MM.1S (cell line): ENCODE results near the gene SEMA3E.

Source experiments
- EZH2 ChIP-seq: fragments of 300-600 bp; sonication (generic); optimal IDR thresholded peaks from 2 replicates; pipeline ENCODE3; 2017; ENCODE audit warnings: low read depth, mild to moderate bottlenecking, antibody characterized with exemption, low read length, mixed read lengths
- EZH2phosphoT487 ChIP-seq: fragments of 300-600 bp; sonication (generic); IDR thresholded peaks from 2 replicates; pipeline ENCODE4 v1.6.1; 2018; ENCODE audit warnings: antibody characterized with exemption, low read length
- TF ChIP-seq, protein P1 (sequence below): fragments of 300-600 bp; sonication (generic); IDR thresholded peaks from 2 replicates; pipeline ENCODE4 v1.5.1; 2016; ENCODE audit warnings: antibody characterized with exemption, low read length, mixed read lengths

DNA sequence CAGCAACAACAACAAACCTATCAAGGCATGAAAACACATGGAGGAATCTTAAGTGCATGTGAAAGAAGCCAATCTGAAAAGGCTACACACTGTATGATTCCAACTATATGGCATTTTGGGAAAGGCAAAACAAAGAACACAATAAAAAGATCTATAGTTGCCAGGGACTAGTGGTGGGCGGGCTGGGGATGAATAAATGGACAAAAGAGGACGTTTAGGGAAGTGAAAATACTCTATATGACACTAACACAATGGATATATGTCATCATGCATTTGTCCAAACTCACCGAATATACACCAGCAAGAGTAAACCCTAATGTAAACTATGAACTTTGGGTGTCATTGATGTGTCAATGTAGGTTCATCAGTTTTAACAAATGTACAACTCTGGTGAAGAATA is 89.1 kb downstream of the SEMA3E start:
- TF ChIP-seq, protein P1, sequence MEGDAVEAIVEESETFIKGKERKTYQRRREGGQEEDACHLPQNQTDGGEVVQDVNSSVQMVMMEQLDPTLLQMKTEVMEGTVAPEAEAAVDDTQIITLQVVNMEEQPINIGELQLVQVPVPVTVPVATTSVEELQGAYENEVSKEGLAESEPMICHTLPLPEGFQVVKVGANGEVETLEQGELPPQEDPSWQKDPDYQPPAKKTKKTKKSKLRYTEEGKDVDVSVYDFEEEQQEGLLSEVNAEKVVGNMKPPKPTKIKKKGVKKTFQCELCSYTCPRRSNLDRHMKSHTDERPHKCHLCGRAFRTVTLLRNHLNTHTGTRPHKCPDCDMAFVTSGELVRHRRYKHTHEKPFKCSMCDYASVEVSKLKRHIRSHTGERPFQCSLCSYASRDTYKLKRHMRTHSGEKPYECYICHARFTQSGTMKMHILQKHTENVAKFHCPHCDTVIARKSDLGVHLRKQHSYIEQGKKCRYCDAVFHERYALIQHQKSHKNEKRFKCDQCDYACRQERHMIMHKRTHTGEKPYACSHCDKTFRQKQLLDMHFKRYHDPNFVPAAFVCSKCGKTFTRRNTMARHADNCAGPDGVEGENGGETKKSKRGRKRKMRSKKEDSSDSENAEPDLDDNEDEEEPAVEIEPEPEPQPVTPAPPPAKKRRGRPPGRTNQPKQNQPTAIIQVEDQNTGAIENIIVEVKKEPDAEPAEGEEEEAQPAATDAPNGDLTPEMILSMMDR, result no peak
- no peak for TF ChIP-seq EZH2
- no peak for TF ChIP-seq EZH2phosphoT487
